Endothelial cell of umbilical vein (primary cell): ENCODE measurements around the gene CPNE5.

Experiments
- EZH2 ChIP-seq: IDR thresholded peaks from 2 replicates; pipeline ENCODE4 v1.6.1; 2012; ENCODE audit warnings: borderline replicate concordance, low read depth, mild to moderate bottlenecking, moderate library complexity, low read length, inconsistent platforms; ENCODE audit not compliant: severe bottlenecking
- JUN ChIP-seq: IDR thresholded peaks from 2 replicates; pipeline ENCODE4 v1.6.1; 2011; ENCODE audit warnings: borderline replicate concordance, low read depth; ENCODE audit not compliant: insufficient read length, insufficient read depth
- POLR2A ChIP-seq: IDR thresholded peaks from 2 replicates; pipeline ENCODE4 v1.6.1; 2012; ENCODE audit warnings: low read depth, mild to moderate bottlenecking, control low read depth, low read length
- POLR2AphosphoS5 ChIP-seq: IDR thresholded peaks from 2 replicates; pipeline ENCODE4 v1.6.1; 2012; ENCODE audit warnings: low read depth, mild to moderate bottlenecking, control low read depth, low read length, moderate library complexity; ENCODE audit not compliant: insufficient read depth
- TF ChIP-seq, protein P1 (sequence below), 2 donors: IDR thresholded peaks; 1 replicate in 1 of 2; 2 replicates in 1 of 2; pipeline ENCODE4 v1.5.1; 2011; ENCODE audit warnings: low read length in 2 of 2, mild to moderate bottlenecking in 2 of 2, moderate library complexity in 2 of 2, control low read depth in 1 of 2, inconsistent platforms in 1 of 2, low read depth in 1 of 2; ENCODE audit not compliant: insufficient read depth in 1 of 2; ENCODE audit errors: extremely low read depth in 1 of 2
- TF ChIP-seq, protein P2 (sequence below): IDR thresholded peaks from 2 replicates; pipeline ENCODE4 v1.6.1; 2011; ENCODE audit not compliant: insufficient read depth, insufficient read length

DNA sequence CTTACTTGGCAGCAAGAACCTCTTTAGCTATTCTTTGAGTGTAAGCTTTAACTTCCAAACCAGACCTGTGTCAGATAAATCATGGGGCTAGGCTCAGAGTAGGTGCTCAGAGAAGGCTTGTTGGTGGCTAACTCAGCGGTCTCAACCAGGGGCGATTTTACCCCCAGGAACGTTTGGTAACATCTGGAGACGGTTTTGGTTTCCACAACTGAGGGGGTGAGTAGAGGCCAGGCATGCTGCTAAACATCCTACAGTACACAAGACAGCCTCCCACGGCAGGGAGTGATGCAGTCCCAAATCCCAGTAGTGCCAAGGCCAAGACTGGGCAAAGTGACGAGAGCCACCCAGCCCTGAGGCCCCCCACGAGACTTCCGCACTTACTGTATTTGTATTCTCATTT is 82.5 kb downstream of the CPNE5 start:
- TF ChIP-seq, protein P1, sequence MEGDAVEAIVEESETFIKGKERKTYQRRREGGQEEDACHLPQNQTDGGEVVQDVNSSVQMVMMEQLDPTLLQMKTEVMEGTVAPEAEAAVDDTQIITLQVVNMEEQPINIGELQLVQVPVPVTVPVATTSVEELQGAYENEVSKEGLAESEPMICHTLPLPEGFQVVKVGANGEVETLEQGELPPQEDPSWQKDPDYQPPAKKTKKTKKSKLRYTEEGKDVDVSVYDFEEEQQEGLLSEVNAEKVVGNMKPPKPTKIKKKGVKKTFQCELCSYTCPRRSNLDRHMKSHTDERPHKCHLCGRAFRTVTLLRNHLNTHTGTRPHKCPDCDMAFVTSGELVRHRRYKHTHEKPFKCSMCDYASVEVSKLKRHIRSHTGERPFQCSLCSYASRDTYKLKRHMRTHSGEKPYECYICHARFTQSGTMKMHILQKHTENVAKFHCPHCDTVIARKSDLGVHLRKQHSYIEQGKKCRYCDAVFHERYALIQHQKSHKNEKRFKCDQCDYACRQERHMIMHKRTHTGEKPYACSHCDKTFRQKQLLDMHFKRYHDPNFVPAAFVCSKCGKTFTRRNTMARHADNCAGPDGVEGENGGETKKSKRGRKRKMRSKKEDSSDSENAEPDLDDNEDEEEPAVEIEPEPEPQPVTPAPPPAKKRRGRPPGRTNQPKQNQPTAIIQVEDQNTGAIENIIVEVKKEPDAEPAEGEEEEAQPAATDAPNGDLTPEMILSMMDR (IDR thresholded peaks at IDR 0.05; ENCODE audit: extremely low read depth in 1 of 2, insufficient read depth in 1 of 2, low read depth in 1 of 2, low read length in 2 of 2): no peak
- TF ChIP-seq, protein P2, sequence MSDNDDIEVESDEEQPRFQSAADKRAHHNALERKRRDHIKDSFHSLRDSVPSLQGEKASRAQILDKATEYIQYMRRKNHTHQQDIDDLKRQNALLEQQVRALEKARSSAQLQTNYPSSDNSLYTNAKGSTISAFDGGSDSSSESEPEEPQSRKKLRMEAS: no peak
- TF ChIP-seq POLR2AphosphoS5 (no peak), POLR2A (no peak), EZH2 (no peak), JUN (no peak)
